ENCODE measurements around the gene SERINC5. TPM values are rescaled to one million over a fixed set of nuclear protein-coding genes. Genes with fewer than 3 reads are reported as not detected.
A peak's percentile ranks its signal among the peaks of the same experiment; 100 is the strongest.
"Not testable (repeated sequence)": the region's sequence is repeated elsewhere in the genome, so short reads cannot be mapped to it uniquely, and the experiment has no call there.

Gene SERINC5
- total RNA-seq, 2 experiments from 2014 or later, result 115 to 123 TPM

DNA sequence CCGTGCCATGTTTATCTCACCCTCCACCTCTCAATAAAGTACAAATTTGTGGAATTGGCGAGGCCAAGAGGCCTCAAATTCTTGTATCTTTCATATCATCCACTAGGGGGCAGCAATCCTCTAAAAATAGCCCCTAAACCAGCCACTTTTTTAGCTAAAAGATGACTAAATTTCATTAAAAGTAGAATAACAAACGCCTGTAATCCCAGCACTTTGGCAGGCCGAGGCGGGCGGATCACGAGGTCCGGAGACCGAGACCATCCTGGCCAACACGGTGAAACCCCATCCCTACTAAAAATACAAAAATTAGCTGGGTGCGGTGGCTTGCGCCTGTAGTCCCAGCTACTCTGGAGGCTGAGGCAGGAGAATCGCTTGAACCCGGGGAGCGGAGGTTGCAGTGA lies 164.1 kb downstream of the SERINC5 start:
- not testable (repeated sequence) for H3K36me3 Mint-ChIP-seq (ENCODE audit: low read depth); H3K27ac ChIP-seq (ENCODE audit: low read depth in 1 of 2, low read length in 2 of 2); H3K36me3 ChIP-seq (ENCODE audit: insufficient read depth, low read length); H3K27me3 ChIP-seq (ENCODE audit: control insufficient read depth in 1 of 2, insufficient read depth in 2 of 2, low read length in 2 of 2); H3K4me3 ChIP-seq (ENCODE audit: low read length); H3K9me3 ChIP-seq (ENCODE audit: control insufficient read depth in 1 of 2, insufficient read depth in 1 of 2, low read length in 2 of 2); H3K27me3 Mint-ChIP-seq; H3K9me3 Mint-ChIP-seq
- H3K4me1 ChIP-seq (ENCODE audit: insufficient read depth, low read length), result peaks cover 24% of the 10 kb centered on the region
- intact Hi-C loops (cut with DNase I, micrococcal nuclease), result loop anchor here (1.0 to 5.0 kb wide), 9 partner anchors 45 to 581 kb away; no protein-coding TSS in a partner anchor
- ChIA-PET POLR2A (interaction anchor here (0.6 to 2.4 kb wide), 27 partner anchors 8 to 217 kb away, joined by 3 to 31 read pairs (median 4); partner anchors contain the start of gene SERINC5), CTCF (interaction anchor here (0.6 to 4.1 kb wide), 21 partner anchors 9 to 946 kb away, joined by 3 to 75 read pairs (median 4); partner anchors contain the start of gene SERINC5)
- TF ChIP-seq, protein P1, sequence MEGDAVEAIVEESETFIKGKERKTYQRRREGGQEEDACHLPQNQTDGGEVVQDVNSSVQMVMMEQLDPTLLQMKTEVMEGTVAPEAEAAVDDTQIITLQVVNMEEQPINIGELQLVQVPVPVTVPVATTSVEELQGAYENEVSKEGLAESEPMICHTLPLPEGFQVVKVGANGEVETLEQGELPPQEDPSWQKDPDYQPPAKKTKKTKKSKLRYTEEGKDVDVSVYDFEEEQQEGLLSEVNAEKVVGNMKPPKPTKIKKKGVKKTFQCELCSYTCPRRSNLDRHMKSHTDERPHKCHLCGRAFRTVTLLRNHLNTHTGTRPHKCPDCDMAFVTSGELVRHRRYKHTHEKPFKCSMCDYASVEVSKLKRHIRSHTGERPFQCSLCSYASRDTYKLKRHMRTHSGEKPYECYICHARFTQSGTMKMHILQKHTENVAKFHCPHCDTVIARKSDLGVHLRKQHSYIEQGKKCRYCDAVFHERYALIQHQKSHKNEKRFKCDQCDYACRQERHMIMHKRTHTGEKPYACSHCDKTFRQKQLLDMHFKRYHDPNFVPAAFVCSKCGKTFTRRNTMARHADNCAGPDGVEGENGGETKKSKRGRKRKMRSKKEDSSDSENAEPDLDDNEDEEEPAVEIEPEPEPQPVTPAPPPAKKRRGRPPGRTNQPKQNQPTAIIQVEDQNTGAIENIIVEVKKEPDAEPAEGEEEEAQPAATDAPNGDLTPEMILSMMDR (IDR thresholded peaks at IDR 0.05), result peak; percentile 66
- peak overlapping the region; percentile 95 for H3K27ac Mint-ChIP-seq
- ATAC-seq (ENCODE audit: poor library complexity) (peak; percentile 75), DNase-seq (peak in 10 of 14 experiments; percentile 2 to 82 (median 18))
- peak overlapping the region; percentile 5 for H3K4me3 Mint-ChIP-seq
- H3K4me1 Mint-ChIP-seq (ENCODE audit: low read depth), result peaks cover 31% of the 10 kb centered on the region

DNA sequence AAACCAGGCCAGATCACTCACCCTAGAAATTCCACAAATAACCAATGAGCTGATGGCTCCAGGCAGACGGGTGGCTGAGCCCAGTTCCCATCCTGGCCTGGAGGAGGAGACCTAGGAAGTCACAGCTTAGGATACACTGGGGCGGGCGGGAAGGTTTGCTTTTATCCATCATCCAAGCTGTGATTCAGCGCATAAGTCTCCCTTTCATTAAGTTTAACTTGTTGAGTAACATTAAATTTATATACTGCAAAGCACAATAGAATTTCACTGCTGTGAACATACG lies 165.0 kb downstream of the SERINC5 start:
- H3K4me1 ChIP-seq (ENCODE audit: insufficient read depth, low read length), result peaks cover 24% of the 10 kb centered on the region
- H3K4me3 ChIP-seq (ENCODE audit: low read length), result no peak overlapping the region
- Mint-ChIP-seq H3K27me3 (no peaks in the 10 kb centered on the region), H3K27ac (no peak overlapping the region), H3K9me3 (no peaks in the 10 kb centered on the region), H3K4me1 (ENCODE audit: low read depth) (peaks cover 31% of the 10 kb centered on the region), H3K4me3 (no peak overlapping the region), H3K36me3 (ENCODE audit: low read depth) (peaks cover 5% of the 10 kb centered on the region)
- ATAC-seq (ENCODE audit: poor library complexity) (no peak), DNase-seq (no peak)
- peaks cover 4% of the 10 kb centered on the region for H3K36me3 ChIP-seq (ENCODE audit: insufficient read depth, low read length)
- no peaks in the 10 kb centered on the region for H3K27me3 ChIP-seq (ENCODE audit: control insufficient read depth in 1 of 2, insufficient read depth in 2 of 2, low read length in 2 of 2)
- H3K9me3 ChIP-seq (ENCODE audit: control insufficient read depth in 1 of 2, insufficient read depth in 1 of 2, low read length in 2 of 2), result no peaks in the 10 kb centered on the region
- CTCF ChIA-PET, result interaction anchor here (1.4 to 4.1 kb wide), 6 partner anchors 8 to 217 kb away, joined by 3 to 75 read pairs (median 10); no protein-coding TSS in a partner anchor
- H3K27ac ChIP-seq (ENCODE audit: low read depth in 1 of 2, low read length in 2 of 2), result no peak overlapping the region
- POLR2A ChIA-PET, result interaction anchor here (0.6 to 2.4 kb wide), 5 partner anchors 99 to 317 kb away, joined by 3 to 31 read pairs (median 7); partner anchors contain the start of genes SERINC5 and ZFYVE16
- TF ChIP-seq, protein P1 (IDR thresholded peaks at IDR 0.05), result no peak
- intact Hi-C loops (cut with DNase I, micrococcal nuclease), result loop anchor here (1.0 to 5.0 kb wide), 7 partner anchors 56 to 581 kb away; no protein-coding TSS in a partner anchor

DNA sequence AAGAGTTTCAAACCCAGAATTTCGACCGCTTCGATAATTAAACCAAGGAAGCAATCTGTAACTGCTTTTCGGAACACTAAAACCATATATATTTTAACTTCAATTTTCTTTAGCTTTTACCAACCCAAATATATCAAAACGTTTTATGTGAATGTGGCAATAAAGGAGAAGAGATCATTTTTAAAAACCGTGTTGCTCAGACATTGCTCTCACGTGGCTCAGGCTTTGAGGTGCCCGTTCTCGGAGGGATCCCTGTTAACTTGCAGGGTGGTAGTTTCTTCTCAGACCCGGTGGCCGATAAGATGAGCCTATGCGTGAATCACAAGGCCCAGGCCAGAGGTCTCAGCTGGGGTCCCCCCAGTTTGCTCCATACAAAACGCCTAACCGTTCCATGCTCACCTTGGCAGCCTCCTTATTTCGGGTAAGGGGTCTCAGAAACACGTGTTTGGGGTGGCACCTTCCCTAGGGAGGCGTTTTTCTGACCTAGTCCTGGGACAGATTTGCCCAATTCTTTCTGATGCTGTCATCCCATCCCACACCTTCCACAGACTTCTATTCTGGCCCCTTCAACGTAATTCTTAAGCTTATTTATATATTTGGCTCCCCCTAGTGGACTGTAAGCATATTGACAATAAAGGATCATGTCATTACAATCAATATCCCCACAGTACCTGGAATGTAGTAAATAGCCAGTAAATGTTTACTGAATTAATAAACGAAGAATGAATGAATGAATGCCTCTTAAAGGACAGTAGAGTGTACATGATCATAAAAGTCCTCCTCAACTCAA lies 172.6 kb downstream of the SERINC5 start:
- H3K36me3 ChIP-seq (ENCODE audit: insufficient read depth, low read length), result peaks cover 11% of the 10 kb centered on the region
- peak in 4 of 14 experiments; percentile 20 to 68 (median 59) for DNase-seq
- ATAC-seq (ENCODE audit: poor library complexity), result peak; percentile 83
- no peak overlapping the region for H3K27ac ChIP-seq (ENCODE audit: low read depth in 1 of 2, low read length in 2 of 2)
- intact Hi-C loops (cut with DNase I, micrococcal nuclease), result loop anchor here (1.0 to 10.0 kb wide), 7 partner anchors 158 to 381 kb away; partner anchors contain the start of gene ZFYVE16 (in 1 of the 2)
- H3K4me1 ChIP-seq (ENCODE audit: insufficient read depth, low read length), result peaks cover 10% of the 10 kb centered on the region
- peak overlapping the region; percentile 39 for H3K4me3 ChIP-seq (ENCODE audit: low read length)
- peak overlapping the region; percentile 71 for H3K27ac Mint-ChIP-seq
- POLR2A ChIA-PET, result interaction anchor here (0.6 to 1.6 kb wide), 5 partner anchors 8 to 205 kb away, joined by 3 to 9 read pairs (median 4); partner anchors contain the start of gene SERINC5
- CTCF ChIA-PET, result interaction anchor here (0.5 to 2.5 kb wide), 18 partner anchors 8 to 225 kb away, joined by 3 to 20 read pairs (median 4); no protein-coding TSS in a partner anchor
- H3K27me3 ChIP-seq (ENCODE audit: control insufficient read depth in 1 of 2, insufficient read depth in 2 of 2, low read length in 2 of 2), result no peaks in the 10 kb centered on the region
- H3K4me3 Mint-ChIP-seq, result peak overlapping the region; percentile 89
- H3K27me3 Mint-ChIP-seq, result no peaks in the 10 kb centered on the region
- H3K9me3 ChIP-seq (ENCODE audit: control insufficient read depth in 1 of 2, insufficient read depth in 1 of 2, low read length in 2 of 2), result no peaks in the 10 kb centered on the region
- TF ChIP-seq, protein P1 (IDR thresholded peaks at IDR 0.05), result peak; percentile 46
- no peaks in the 10 kb centered on the region for H3K9me3 Mint-ChIP-seq
- peaks cover 16% of the 10 kb centered on the region for H3K4me1 Mint-ChIP-seq (ENCODE audit: low read depth)
- H3K36me3 Mint-ChIP-seq (ENCODE audit: low read depth), result peaks cover 28% of the 10 kb centered on the region

Measured in CD4-positive, alpha-beta T cell (primary cell).